ENCODE measurements around the gene AGAP1. TPM values are rescaled to one million over a fixed set of nuclear protein-coding genes. Genes with fewer than 3 reads are reported as not detected.

Gene AGAP1
- total and polyA plus RNA-seq, 2 donors (not counting 3 experiments of a cell fraction or from before 2014, with no cell fraction given): 10.2 to 20.9 TPM

DNA sequence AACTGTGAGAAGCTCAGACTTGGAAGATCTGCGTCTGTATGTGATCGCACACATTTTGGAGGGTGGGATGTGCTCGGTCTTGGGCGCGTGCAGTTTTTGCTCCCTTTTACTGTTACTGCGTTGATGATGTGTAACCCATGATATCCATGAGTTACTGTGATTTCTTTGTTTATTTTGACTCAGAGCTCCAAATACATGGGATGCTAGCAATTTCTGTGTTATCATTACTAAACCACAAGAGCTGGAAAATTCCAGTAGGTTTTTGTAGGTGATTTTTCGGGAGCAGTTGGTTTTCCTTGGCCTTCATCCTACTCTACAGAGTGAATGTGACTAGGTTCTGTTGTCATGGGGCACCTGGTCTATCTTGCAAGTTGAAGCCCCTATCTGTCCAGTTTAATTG, 124.2 kb downstream of the AGAP1 start:
- CTCF ChIA-PET: interaction anchor here (1.2 to 1.6 kb wide), 2 partner anchors 32 to 128 kb away, joined by 3 to 6 read pairs; no protein-coding TSS in a partner anchor
- H3K9ac ChIP-seq (replicated peaks; ENCODE audit: extremely low read depth, insufficient read depth, low read length): no peak overlapping the region
- H3K9me3 ChIP-seq (replicated peaks; ENCODE audit: control insufficient read depth, insufficient read depth, low read length): no peaks in the 10 kb centered on the region
- no peaks in the 10 kb centered on the region for H3K9me1 ChIP-seq (replicated peaks; ENCODE audit: control insufficient read depth, extremely low read depth, insufficient read depth, low read length)
- POLR2A ChIA-PET: no interaction called here
- no peaks in the 10 kb centered on the region for H3K36me3 ChIP-seq (ENCODE audit: control insufficient read depth in 2 of 2, extremely low read depth in 1 of 2, insufficient read depth in 2 of 2, low read length in 2 of 2)
- DNase-seq (ENCODE audit: low read depth, low spot score): no peak
- H3K27ac ChIP-seq (ENCODE audit: insufficient read depth, low read depth, low read length): no peak overlapping the region
- TF ChIP-seq EZH2 (IDR thresholded peaks at IDR 0.05; ENCODE audit: borderline replicate concordance, low read depth, low read length, severe bottlenecking): no peak
- TF ChIP-seq POLR2A (IDR thresholded peaks at IDR 0.05; ENCODE audit: low read depth, low read length): no peak
- TF ChIP-seq, protein P1, sequence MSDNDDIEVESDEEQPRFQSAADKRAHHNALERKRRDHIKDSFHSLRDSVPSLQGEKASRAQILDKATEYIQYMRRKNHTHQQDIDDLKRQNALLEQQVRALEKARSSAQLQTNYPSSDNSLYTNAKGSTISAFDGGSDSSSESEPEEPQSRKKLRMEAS (IDR thresholded peaks at IDR 0.05; ENCODE audit: insufficient read depth, insufficient read length): no peak
- no peaks in the 10 kb centered on the region for H3K27me3 ChIP-seq (ENCODE audit: control insufficient read depth in 2 of 2, insufficient read depth in 2 of 2, low read length in 2 of 2)
- FAIRE-seq: no peak
- no TSS peak for BruUV-seq (replicated peaks)
- H3K79me2 ChIP-seq (ENCODE audit: control insufficient read depth, insufficient read depth, low read length): no peaks in the 10 kb centered on the region
- H3K4me3 ChIP-seq (replicated peaks in 1 of 3; ENCODE audit: insufficient read depth in 1 of 3, low read depth in 1 of 3, low read length in 3 of 3): no peak overlapping the region
- no peaks in the 10 kb centered on the region for H4K20me1 ChIP-seq (replicated peaks; ENCODE audit: control insufficient read depth, extremely low read depth, insufficient read depth, low read length)
- H2AFZ ChIP-seq (ENCODE audit: low read depth, low read length): no peak overlapping the region
- intact Hi-C loops (cut with micrococcal nuclease) (no loop called here), dilution Hi-C loops (cut with MboI; ENCODE audit: extremely low pct_ligation_motif_present, low sequenced_read_pairs) (no loop called here)
- H3K4me2 ChIP-seq (ENCODE audit: insufficient read depth, low read length): no peak overlapping the region
- H3K4me1 ChIP-seq (ENCODE audit: control insufficient read depth, extremely low read depth, insufficient read depth, low read length): peaks cover 2% of the 10 kb centered on the region

DNA sequence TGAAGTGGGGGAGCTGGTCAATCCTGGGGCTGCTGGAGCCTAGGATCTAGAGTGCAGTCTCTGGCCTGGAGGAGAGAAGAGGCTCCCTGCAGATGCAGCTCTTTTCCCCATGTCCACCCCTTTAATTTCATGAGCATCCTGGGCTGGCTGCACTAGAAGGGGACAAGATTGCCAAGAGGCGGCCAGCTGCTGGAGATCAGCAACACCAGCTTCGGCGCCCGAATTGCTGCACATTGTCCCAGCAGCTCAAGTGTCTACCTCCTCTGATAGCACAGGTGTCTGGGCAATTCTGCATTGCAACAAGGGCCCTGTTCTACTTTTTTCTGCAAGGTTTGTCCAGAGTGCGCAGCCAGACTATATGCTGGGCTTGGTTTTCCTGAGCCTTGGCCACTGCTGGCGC, 125.7 kb downstream of the AGAP1 start:
- TF ChIP-seq MYC (IDR thresholded peaks at IDR 0.05; ENCODE audit: low read depth, low read length) (no peak), GATA2 (IDR thresholded peaks at IDR 0.05; ENCODE audit: insufficient read depth, insufficient read length, low read depth, low read length) (no peak), POLR2AphosphoS5 (IDR thresholded peaks at IDR 0.05; ENCODE audit: insufficient read depth, low read depth, low read length) (no peak), FOS (IDR thresholded peaks at IDR 0.05; ENCODE audit: borderline replicate concordance, insufficient read depth, low read length) (no peak), JUN (IDR thresholded peaks at IDR 0.05; ENCODE audit: borderline replicate concordance, insufficient read depth, insufficient read length, low read depth) (no peak), EZH2 (IDR thresholded peaks at IDR 0.05; ENCODE audit: borderline replicate concordance, low read depth, low read length, severe bottlenecking) (no peak), POLR2A (IDR thresholded peaks at IDR 0.05; ENCODE audit: low read depth, low read length) (no peak)
- TF ChIP-seq, protein P2, sequence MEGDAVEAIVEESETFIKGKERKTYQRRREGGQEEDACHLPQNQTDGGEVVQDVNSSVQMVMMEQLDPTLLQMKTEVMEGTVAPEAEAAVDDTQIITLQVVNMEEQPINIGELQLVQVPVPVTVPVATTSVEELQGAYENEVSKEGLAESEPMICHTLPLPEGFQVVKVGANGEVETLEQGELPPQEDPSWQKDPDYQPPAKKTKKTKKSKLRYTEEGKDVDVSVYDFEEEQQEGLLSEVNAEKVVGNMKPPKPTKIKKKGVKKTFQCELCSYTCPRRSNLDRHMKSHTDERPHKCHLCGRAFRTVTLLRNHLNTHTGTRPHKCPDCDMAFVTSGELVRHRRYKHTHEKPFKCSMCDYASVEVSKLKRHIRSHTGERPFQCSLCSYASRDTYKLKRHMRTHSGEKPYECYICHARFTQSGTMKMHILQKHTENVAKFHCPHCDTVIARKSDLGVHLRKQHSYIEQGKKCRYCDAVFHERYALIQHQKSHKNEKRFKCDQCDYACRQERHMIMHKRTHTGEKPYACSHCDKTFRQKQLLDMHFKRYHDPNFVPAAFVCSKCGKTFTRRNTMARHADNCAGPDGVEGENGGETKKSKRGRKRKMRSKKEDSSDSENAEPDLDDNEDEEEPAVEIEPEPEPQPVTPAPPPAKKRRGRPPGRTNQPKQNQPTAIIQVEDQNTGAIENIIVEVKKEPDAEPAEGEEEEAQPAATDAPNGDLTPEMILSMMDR (IDR thresholded peaks at IDR 0.05; ENCODE audit: extremely low read depth in 1 of 2, insufficient read depth in 1 of 2, low read depth in 1 of 2, low read length in 2 of 2): no peak
- TF ChIP-seq, protein P1 (IDR thresholded peaks at IDR 0.05; ENCODE audit: insufficient read depth, insufficient read length): no peak
- POLR2A ChIA-PET: no interaction called here
- Histone ChIP-seq H3K4me1 (ENCODE audit: control insufficient read depth, extremely low read depth, insufficient read depth, low read length) (peaks cover 2% of the 10 kb centered on the region), H3K4me3 (replicated peaks in 1 of 3; ENCODE audit: insufficient read depth in 1 of 3, low read depth in 1 of 3, low read length in 3 of 3) (no peak overlapping the region), H3K27ac (ENCODE audit: insufficient read depth, low read depth, low read length) (no peak overlapping the region), H3K79me2 (ENCODE audit: control insufficient read depth, insufficient read depth, low read length) (no peaks in the 10 kb centered on the region), H2AFZ (ENCODE audit: low read depth, low read length) (no peak overlapping the region), H3K9me1 (replicated peaks; ENCODE audit: control insufficient read depth, extremely low read depth, insufficient read depth, low read length) (no peaks in the 10 kb centered on the region), H3K36me3 (ENCODE audit: control insufficient read depth in 2 of 2, extremely low read depth in 1 of 2, insufficient read depth in 2 of 2, low read length in 2 of 2) (no peaks in the 10 kb centered on the region), H3K9me3 (replicated peaks; ENCODE audit: control insufficient read depth, insufficient read depth, low read length) (no peaks in the 10 kb centered on the region), H3K27me3 (ENCODE audit: control insufficient read depth in 2 of 2, insufficient read depth in 2 of 2, low read length in 2 of 2) (no peaks in the 10 kb centered on the region), H3K9ac (replicated peaks; ENCODE audit: extremely low read depth, insufficient read depth, low read length) (no peak overlapping the region), H4K20me1 (replicated peaks; ENCODE audit: control insufficient read depth, extremely low read depth, insufficient read depth, low read length) (no peaks in the 10 kb centered on the region), H3K4me2 (ENCODE audit: insufficient read depth, low read length) (no peak overlapping the region)
- dilution Hi-C loops (cut with MboI; ENCODE audit: extremely low pct_ligation_motif_present, low sequenced_read_pairs): no loop called here
- DNase-seq (ENCODE audit: low read depth, low spot score) (no peak), FAIRE-seq (no peak)
- BruUV-seq (replicated peaks): no TSS peak
- CTCF ChIA-PET: interaction anchor here (1.6 kb wide), 1 partner anchor 127 kb away, joined by 6 read pairs; no protein-coding TSS in a partner anchor
- intact Hi-C loops (cut with micrococcal nuclease): no loop called here

Data from endothelial cell of umbilical vein (primary cell).